WI38 (cell line): ENCODE measurements around the gene MCFD2.

Experiments
- H3K4me3 ChIP-seq: 2 replicates; pipeline ENCODE4 v1.5.1; 2011; ENCODE audit warnings: low read depth, mild to moderate bottlenecking, control low read depth, low read length
- TF ChIP-seq, protein P1 (sequence below): IDR thresholded peaks from 2 replicates; pipeline ENCODE4 v1.5.1; 2012; ENCODE audit warnings: low read depth, mild to moderate bottlenecking, control low read depth, low read length

The MCFD2 gene

GRCh38 chr2:46947841-46948240, 32.2 kb upstream of the MCFD2 start:
- TF ChIP-seq, protein P1, sequence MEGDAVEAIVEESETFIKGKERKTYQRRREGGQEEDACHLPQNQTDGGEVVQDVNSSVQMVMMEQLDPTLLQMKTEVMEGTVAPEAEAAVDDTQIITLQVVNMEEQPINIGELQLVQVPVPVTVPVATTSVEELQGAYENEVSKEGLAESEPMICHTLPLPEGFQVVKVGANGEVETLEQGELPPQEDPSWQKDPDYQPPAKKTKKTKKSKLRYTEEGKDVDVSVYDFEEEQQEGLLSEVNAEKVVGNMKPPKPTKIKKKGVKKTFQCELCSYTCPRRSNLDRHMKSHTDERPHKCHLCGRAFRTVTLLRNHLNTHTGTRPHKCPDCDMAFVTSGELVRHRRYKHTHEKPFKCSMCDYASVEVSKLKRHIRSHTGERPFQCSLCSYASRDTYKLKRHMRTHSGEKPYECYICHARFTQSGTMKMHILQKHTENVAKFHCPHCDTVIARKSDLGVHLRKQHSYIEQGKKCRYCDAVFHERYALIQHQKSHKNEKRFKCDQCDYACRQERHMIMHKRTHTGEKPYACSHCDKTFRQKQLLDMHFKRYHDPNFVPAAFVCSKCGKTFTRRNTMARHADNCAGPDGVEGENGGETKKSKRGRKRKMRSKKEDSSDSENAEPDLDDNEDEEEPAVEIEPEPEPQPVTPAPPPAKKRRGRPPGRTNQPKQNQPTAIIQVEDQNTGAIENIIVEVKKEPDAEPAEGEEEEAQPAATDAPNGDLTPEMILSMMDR = no peak
- no peak overlapping the region for H3K4me3 ChIP-seq

DNA sequence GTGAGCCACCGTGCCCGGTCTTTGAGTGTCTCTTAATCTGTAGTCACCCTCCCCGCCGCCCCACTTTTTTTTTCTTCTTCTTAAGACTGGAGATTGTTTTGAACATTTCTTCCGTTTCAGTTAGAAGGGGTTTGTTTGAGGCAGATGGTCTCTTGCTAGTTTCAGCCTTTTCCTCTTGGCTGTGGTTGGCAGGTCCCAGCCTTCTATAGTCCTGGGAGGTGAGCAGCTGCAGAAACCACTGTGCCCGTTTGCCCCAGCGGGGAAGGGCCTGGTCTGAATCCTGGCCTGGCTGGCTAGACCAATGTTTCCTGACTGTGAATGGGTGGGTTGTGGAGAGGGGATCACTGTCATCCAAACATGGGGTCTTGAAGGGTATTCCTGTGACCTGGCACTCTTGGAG, 30.1 kb upstream of the MCFD2 start:
- no peak overlapping the region for H3K4me3 ChIP-seq
- TF ChIP-seq, protein P1 = no peak

- H3K4me3 ChIP-seq = no peak overlapping the region
These were observed 28.5 kb upstream of the MCFD2 start for GRCh38 chr2:46943881-46944798.

DNA sequence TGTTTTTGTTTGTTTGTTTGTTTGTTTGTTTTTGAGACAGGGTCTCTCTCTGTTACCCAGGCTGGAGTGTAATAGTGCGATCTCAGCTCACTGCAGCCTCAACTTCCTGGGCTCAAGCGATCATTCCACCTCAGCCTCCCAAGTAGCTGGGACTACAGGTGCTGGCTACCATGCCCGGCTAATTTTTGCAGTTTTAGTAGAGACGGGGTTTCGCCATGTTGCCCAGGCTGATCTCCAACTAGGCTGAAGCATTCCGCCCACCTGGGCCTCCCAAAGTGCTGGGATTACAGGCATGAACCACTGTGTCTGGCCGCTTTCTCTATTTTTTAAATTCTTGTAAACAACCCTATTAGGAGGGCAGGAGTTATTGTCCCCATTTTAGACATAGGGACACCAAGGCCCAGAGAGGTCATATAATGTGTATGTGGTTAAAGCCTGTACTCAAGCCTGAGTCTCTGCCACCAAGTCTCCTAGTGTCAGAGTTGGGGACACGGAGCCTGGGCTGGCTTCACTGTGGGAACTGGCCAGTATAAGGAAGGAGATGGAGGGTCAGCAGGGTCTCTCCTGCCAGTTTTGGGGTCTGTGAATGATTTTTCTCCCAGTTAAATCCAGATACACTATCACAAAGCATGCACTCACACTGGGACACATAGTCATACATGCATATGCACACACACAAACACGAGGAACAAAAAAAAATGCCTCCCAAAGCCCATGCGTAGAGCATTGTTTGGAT, 27.5 kb upstream of the MCFD2 start:
- TF ChIP-seq, protein P1 = no peak
- peak overlapping the region; percentile 94 for H3K4me3 ChIP-seq

More at GRCh38 chr2:46943881-46944798, 28.5 kb upstream of the MCFD2 start:
- TF ChIP-seq, protein P1 = no peak

DNA sequence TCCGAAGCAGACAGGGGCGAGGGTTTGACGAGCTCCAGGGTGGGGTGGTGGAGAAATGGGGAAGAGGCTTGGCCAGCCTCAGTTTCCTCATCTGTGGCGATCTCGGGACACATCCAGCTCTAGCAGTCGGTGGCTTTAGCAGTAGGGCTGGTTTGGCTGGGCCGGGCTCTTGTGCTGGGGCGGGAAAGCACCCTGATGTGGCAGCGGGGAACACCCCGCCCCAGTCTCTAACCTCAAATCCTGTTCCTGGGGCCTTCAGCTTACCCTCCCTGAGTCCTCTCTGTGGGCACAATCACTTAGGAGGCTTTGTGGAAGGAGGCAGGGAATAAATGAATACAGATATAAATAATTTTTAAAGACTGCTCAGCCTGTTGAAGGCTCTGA, 26.5 kb upstream of the MCFD2 start:
- peak overlapping the region; percentile 94 for H3K4me3 ChIP-seq
- TF ChIP-seq, protein P1 = no peak

DNA sequence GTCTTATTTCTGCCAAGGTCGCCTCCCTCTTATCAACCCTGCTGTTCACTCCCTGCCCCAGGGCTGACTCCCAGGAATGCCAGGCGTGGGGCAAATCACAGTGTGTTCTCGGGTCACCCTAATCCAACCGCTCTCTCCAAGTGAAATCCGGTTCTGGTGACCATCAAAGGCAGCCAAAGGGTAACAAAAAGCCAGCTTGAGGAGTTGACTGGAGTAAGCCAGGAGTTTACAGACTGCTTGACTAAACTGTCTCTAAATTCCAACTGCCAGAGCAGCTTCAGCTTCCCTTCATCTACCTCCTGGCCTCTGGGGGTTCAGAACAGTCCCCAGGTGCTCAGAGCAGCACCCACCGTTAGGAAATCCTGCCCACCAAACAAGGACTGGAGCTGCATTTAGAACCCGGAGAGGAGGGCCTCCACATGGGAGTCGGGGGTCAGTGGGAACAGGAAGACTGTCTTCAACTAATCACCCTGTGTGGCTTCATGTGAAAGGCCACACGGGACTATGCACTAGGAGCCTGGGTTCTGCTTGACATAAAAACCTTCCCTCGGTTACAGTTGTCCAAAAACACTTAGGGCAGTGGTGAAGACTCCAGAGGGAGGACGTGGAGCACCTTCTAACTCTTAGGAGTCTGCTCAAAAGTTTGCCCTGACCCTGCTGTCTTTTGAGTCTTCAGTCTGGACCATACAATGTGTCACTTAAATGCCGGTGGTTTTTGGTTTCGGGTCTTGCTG, 24.2 kb upstream of the MCFD2 start:
- TF ChIP-seq, protein P1 = no peak
- peak overlapping the region; percentile 58 for H3K4me3 ChIP-seq
